RWPE1 (cell line): ENCODE data around the gene GRK1.

Experiments used
- CTCF ChIA-PET: fragments of 350-600 bp; sonication (Branson Sonifier 250); formaldehyde crosslinking; extraction: SDS; loops from one replicate; lab custom pipeline; 2021; lab: Yijun Ruan, JAX
- POLR2A ChIA-PET: fragments of 400-600 bp; formaldehyde crosslinking; extraction: SDS; loops from one replicate; lab custom pipeline; 2020; ENCODE audit warnings: antibody characterized with exemption; ENCODE audit not compliant: low non-redundant PET; lab: Yijun Ruan, JAX
- DNase-seq: peaks from one replicate; pipeline ENCODE4 v3.0.0; 2012; ENCODE audit warnings: low spot score
- H3K27ac ChIP-seq: fragments of 450-650 bp; 2 replicates; pipeline ENCODE4 v1.5.1; 2017
- TF ChIP-seq, protein P1 (sequence below): fragments of 450-650 bp; conservative IDR thresholded peaks from 2 replicates; pipeline ENCODE4 v1.5.1; 2017; ENCODE audit warnings: low read depth, mild to moderate bottlenecking

Gene GRK1

DNA sequence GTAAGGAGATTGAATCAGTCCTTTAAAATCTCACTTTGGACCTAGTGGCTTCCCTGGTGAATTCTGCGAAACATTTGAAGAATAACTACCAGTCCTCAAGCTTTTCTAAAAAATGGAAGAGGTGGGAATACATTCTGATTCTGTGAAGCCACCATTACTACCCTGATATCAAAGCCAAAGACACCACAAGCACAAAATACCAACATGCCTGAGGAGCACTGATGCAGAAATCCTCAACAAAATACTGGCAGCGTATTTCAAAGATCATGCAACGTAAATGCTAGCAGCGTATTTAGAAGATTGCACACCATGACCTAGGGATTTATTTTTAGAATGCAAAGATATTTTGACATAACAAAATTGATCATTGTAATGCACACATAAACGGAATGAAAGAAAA lies 23.4 kb upstream of the GRK1 start:
- no peak for DNase-seq
- POLR2A ChIA-PET, result no interaction called here
- H3K27ac ChIP-seq, result no peak overlapping the region
- TF ChIP-seq, protein P1, sequence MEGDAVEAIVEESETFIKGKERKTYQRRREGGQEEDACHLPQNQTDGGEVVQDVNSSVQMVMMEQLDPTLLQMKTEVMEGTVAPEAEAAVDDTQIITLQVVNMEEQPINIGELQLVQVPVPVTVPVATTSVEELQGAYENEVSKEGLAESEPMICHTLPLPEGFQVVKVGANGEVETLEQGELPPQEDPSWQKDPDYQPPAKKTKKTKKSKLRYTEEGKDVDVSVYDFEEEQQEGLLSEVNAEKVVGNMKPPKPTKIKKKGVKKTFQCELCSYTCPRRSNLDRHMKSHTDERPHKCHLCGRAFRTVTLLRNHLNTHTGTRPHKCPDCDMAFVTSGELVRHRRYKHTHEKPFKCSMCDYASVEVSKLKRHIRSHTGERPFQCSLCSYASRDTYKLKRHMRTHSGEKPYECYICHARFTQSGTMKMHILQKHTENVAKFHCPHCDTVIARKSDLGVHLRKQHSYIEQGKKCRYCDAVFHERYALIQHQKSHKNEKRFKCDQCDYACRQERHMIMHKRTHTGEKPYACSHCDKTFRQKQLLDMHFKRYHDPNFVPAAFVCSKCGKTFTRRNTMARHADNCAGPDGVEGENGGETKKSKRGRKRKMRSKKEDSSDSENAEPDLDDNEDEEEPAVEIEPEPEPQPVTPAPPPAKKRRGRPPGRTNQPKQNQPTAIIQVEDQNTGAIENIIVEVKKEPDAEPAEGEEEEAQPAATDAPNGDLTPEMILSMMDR, result no peak
- CTCF ChIA-PET, result no interaction called here

DNA sequence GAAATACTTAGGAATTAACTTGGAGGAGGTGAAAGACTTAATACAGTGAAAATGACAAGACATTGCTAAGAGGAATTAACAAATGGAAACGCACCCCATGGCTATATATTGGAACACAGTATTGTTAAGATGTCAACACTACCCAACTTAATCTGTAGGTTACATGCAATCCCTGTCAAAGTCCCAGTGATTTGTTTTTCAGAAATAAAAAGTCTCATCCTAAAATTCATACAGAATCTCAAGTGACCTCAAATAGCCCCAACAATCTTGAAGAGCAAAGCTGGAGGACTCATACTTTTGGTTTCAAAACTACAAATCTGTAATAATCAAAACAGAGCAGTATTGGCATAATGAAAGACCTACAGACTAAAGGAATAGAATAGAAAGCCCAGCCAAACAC lies 22.2 kb upstream of the GRK1 start:
- TF ChIP-seq, protein P1, result no peak
- CTCF ChIA-PET, result no interaction called here
- DNase-seq, result no peak
- POLR2A ChIA-PET, result no interaction called here
- no peak overlapping the region for H3K27ac ChIP-seq

DNA sequence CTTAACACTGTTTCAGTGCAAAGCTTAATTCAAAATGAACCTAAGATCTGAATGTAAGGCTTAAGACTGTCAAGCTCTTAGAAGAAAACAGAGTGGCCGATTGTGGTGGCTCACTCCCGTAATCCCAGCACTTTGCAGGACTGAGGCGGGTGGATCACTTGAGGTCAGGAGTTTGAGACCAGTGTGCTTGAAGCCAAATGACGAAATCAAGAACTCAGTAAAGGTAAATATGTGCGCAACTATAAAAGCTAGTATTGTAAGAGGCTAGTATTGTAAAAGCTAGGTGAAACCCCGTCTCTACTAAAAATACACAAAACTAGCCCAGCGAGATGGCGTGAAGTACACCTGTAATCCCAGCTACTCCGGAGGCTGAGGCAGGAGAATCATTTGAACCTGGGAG lies 21.7 kb upstream of the GRK1 start:
- TF ChIP-seq, protein P1, result no peak
- no peak for DNase-seq
- POLR2A ChIA-PET, result no interaction called here
- no peak overlapping the region for H3K27ac ChIP-seq
- CTCF ChIA-PET, result interaction anchor here (0.7 to 0.8 kb wide), 2 partner anchors 114 to 449 kb away, joined by 3 read pairs; no protein-coding TSS in a partner anchor

DNA sequence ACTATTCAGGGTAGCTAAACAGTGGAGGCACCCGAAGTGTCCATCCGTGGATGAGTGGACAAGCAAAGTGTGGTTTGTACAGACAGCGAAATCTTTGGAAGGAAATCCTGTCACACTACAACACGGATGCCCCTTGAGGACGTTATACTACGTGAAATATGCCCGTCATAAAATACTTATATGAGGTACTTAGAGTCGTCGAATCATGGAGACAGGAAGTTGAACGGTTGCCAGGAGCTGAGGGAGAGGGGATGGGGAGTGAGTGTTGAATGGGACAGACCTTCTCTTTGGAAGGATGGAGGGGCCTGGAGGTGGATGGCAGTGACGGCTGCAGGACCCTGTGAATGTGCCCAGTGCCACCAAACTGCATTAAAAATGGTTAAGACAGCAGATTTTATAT lies 20.6 kb upstream of the GRK1 start:
- TF ChIP-seq, protein P1, result no peak
- POLR2A ChIA-PET, result no interaction called here
- H3K27ac ChIP-seq, result no peak overlapping the region
- DNase-seq, result no peak
- CTCF ChIA-PET, result no interaction called here

DNA sequence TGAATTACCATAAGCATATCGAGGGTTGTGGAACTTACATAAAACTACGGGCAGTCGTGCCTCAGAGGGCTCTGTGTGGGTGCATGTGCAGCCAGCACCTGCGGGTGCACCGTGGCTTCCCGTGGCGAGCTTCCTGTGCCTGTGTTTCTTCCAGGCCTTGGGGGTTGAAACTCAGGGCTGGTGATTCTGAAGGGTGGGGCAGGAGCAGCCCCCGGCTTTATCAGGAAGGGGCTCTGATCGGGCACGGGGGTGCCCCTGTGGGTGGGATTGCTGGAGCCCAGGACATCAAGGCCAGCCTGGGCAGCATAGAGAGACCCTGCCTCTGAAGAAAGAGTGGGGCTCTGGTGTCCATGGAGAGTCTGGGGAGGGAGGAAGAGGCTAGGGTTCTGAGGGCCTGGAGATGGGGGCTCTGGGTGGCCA lies 20.1 kb upstream of the GRK1 start:
- CTCF ChIA-PET, result no interaction called here
- TF ChIP-seq, protein P1, result no peak
- peak overlapping the region; percentile 82 for H3K27ac ChIP-seq
- POLR2A ChIA-PET, result no interaction called here
- no peak for DNase-seq

DNA sequence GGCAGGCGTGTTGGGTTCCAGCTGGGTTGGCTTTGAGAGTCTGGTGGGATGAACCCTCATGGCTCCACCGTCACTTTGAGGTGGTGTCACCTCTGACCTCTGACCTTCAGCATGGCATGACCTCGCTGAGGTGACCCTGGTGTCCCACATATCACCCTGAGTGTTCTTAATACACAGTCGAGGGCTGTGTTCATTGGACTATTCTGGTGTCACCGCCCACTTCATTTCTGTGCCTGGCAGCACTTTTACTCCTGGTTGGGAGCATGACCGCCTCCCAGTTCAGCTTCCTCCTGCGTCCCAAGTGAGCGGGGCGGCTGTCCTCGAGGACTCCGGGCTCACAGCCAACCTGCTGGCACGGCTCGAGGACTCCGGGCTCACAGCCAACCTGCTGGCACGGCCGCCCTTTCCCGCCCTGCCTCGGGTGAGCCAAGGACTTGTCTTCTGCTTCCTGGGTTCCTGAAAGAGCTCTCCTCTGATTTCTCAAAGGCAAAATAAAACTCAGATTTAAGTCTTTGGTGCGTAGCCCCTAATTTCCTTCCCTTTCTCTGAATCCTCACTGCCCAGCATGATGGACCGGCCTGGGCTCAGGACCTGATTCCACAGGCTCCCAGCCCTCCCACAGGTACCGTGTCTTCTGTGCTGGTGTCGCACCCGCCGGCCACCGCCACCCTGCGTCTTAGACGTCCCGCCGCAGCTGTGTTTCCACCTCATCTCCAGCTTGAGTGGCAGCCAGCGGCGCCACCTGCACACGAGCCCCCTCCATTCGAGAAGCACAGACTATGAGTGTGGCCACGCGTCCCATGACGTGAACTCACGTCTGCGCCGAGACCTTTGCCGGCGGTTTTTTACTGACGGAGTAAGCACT lies 19.4 kb upstream of the GRK1 start:
- CTCF ChIA-PET, result no interaction called here
- TF ChIP-seq, protein P1, result no peak
- H3K27ac ChIP-seq, result peak overlapping the region; percentile 82

More for the DNA sequence above, 19.4 kb upstream of the GRK1 start:
- POLR2A ChIA-PET, result no interaction called here
- DNase-seq, result peak; percentile 39
